Measurements from ENCODE around the gene FAM50B. TPM values are rescaled to one million over a fixed set of nuclear protein-coding genes. Genes with fewer than 3 reads are reported as not detected.

Gene FAM50B
- total RNA-seq, 1 experiment from 2014 or later: 3.3 TPM

DNA sequence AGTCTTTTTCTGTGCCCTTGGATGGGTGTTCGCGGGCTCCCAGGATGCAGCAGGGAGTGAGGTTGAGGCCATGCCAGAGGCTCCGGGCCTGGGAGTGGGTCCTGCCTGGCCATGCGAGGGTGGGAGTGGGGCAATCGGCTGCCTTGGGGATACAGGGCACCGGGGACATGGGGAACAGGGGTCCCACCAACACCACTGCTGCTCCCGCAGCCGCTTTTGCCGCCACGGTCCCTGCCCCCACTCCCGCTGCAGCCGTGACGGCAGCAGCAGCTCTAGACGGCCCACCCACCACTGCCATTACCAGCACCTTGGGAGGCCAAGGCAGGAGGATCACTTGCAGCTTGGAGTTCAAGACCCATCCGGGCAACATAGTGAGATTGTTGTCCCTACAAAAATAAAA, 35.3 kb upstream of the FAM50B start:
- Histone ChIP-seq H2AK5ac (ENCODE audit: insufficient read length, low read length) (no peak overlapping the region), H3K79me2 (ENCODE audit: insufficient read depth, low read length) (no peaks in the 10 kb centered on the region), H3K23me2 (ENCODE audit: insufficient read length, low read depth, low read length, poor library complexity, severe bottlenecking) (no peaks in the 10 kb centered on the region), H3K14ac (ENCODE audit: insufficient read depth, low read length) (no peak overlapping the region), H3K4me1 (ENCODE audit: insufficient read depth, low read length) (peaks cover 11% of the 10 kb centered on the region), H3K27me3 (ENCODE audit: insufficient read depth, low read length) (no peaks in the 10 kb centered on the region), H3T11ph (ENCODE audit: low read length) (no peak overlapping the region), H4K5ac (ENCODE audit: insufficient read length, low read depth, low read length) (no peak overlapping the region), H3K4ac (ENCODE audit: low read depth, low read length) (no peak overlapping the region), H3K18ac (ENCODE audit: insufficient read length, low read depth, low read length) (no peak overlapping the region), H2BK20ac (ENCODE audit: low read depth, low read length, poor library complexity, severe bottlenecking) (no peak overlapping the region), H4K91ac (ENCODE audit: insufficient read length, low read depth, low read length) (no peak overlapping the region), H2BK15ac (ENCODE audit: low read depth, low read length) (no peak overlapping the region), H3K9ac (ENCODE audit: extremely low read depth, insufficient read length, low read length) (no peak overlapping the region), H4K20me1 (ENCODE audit: control insufficient read depth, insufficient read depth, insufficient read length) (no peaks in the 10 kb centered on the region), H3K9me3 (ENCODE audit: control insufficient read depth, low read depth, low read length) (no peaks in the 10 kb centered on the region), H2AFZ (ENCODE audit: low read length) (no peak overlapping the region), H3K56ac (ENCODE audit: insufficient read length, low read depth, low read length) (no peak overlapping the region), H3K27ac (ENCODE audit: insufficient read length, low read depth, low read length) (no peak overlapping the region), H3K23ac (ENCODE audit: insufficient read length, low read depth, low read length) (no peak overlapping the region), H3K79me1 (ENCODE audit: insufficient read depth, low read depth, low read length, poor library complexity, severe bottlenecking) (no peaks in the 10 kb centered on the region), H3K4me2 (ENCODE audit: insufficient read depth, insufficient read length, low read length) (no peak overlapping the region), H2BK5ac (ENCODE audit: insufficient read length, low read length) (no peak overlapping the region), H2BK12ac (ENCODE audit: insufficient read length, low read depth, low read length) (no peak overlapping the region), H4K8ac (replicated peaks; ENCODE audit: insufficient read length, low read depth, low read length) (no peak overlapping the region), H2BK120ac (ENCODE audit: low read depth, low read length, poor library complexity, severe bottlenecking) (no peak overlapping the region)
- Mint-ChIP-seq H3K9me3 (no peaks in the 10 kb centered on the region), H3K36me3 (ENCODE audit: insufficient read depth in 1 of 3, low read depth in 3 of 3) (no peaks in the 10 kb centered on the region; a peak in 1 of 7 replicates), H3K4me3 (no peak overlapping the region), H3K27me3 (ENCODE audit: low read depth) (peaks cover 3% of the 10 kb centered on the region), H3K27ac (no peak overlapping the region; a peak in 1 of 7 replicates), H3K4me1 (peaks cover 23 to 27% of the 10 kb centered on the region in 2 experiments)
- TF ChIP-seq, protein P1, sequence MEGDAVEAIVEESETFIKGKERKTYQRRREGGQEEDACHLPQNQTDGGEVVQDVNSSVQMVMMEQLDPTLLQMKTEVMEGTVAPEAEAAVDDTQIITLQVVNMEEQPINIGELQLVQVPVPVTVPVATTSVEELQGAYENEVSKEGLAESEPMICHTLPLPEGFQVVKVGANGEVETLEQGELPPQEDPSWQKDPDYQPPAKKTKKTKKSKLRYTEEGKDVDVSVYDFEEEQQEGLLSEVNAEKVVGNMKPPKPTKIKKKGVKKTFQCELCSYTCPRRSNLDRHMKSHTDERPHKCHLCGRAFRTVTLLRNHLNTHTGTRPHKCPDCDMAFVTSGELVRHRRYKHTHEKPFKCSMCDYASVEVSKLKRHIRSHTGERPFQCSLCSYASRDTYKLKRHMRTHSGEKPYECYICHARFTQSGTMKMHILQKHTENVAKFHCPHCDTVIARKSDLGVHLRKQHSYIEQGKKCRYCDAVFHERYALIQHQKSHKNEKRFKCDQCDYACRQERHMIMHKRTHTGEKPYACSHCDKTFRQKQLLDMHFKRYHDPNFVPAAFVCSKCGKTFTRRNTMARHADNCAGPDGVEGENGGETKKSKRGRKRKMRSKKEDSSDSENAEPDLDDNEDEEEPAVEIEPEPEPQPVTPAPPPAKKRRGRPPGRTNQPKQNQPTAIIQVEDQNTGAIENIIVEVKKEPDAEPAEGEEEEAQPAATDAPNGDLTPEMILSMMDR (conservative IDR thresholded peaks at IDR 0.05): no peak
- no peak for DNase-seq
- no CpG with 5 or more reads among the region's 15 CpGs for WGBS (ENCODE audit: extremely low coverage, insufficient read length, low lambda C conversion rate)
